ENCODE data around the gene LRIT2. TPM values are rescaled to one million over a fixed set of nuclear protein-coding genes. Genes with fewer than 3 reads are reported as not detected.
"Not testable (repeated sequence)": the region's sequence is repeated elsewhere in the genome, so short reads cannot be mapped to it uniquely, and the experiment has no call there.

The LRIT2 gene
- total RNA-seq, 1 experiment from 2014 or later: not detected

DNA sequence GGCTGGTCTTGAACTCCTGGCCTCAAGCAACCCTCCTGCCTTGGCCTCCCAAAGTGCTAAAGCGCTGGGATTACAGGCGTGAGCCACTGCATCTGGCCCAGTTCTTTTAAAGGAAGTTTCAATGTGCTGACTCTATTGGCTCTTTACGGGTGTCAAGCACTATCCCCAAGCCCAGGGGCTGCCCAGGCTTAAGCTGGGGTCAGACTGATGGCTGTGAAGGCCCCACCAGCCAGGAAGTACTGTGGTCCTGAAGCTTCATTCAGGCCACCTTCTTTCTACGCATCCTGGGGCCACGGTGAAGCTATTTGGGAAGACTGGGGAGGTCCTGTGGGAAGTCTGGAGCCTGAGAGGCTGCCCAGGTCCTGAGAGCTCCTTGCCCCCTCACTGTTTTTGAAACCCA is 43.7 kb downstream of the LRIT2 start:
- H3K27me3 Mint-ChIP-seq (ENCODE audit: low read depth): peaks cover 5% of the 10 kb centered on the region
- TF ChIP-seq, protein P1, sequence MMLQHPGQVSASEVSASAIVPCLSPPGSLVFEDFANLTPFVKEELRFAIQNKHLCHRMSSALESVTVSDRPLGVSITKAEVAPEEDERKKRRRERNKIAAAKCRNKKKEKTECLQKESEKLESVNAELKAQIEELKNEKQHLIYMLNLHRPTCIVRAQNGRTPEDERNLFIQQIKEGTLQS (CRISPR knock-in tag; conservative IDR thresholded peaks at IDR 0.05): no peak
- TF ChIP-seq MAX (CRISPR knock-in tag; IDR thresholded peaks at IDR 0.05): no peak
- TF ChIP-seq TEAD4 (CRISPR knock-in tag; IDR thresholded peaks at IDR 0.05): no peak
- no peak for TF ChIP-seq STAT6 (CRISPR knock-in tag; conservative IDR thresholded peaks at IDR 0.05; ENCODE audit: low read depth)
- no peak for TF ChIP-seq HMGA2 (CRISPR knock-in tag; IDR thresholded peaks at IDR 0.05)
- no peak for TF ChIP-seq ZMAT4 (CRISPR knock-in tag; IDR thresholded peaks at IDR 0.05)
- TF ChIP-seq, protein P2, sequence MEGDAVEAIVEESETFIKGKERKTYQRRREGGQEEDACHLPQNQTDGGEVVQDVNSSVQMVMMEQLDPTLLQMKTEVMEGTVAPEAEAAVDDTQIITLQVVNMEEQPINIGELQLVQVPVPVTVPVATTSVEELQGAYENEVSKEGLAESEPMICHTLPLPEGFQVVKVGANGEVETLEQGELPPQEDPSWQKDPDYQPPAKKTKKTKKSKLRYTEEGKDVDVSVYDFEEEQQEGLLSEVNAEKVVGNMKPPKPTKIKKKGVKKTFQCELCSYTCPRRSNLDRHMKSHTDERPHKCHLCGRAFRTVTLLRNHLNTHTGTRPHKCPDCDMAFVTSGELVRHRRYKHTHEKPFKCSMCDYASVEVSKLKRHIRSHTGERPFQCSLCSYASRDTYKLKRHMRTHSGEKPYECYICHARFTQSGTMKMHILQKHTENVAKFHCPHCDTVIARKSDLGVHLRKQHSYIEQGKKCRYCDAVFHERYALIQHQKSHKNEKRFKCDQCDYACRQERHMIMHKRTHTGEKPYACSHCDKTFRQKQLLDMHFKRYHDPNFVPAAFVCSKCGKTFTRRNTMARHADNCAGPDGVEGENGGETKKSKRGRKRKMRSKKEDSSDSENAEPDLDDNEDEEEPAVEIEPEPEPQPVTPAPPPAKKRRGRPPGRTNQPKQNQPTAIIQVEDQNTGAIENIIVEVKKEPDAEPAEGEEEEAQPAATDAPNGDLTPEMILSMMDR (IDR thresholded peaks at IDR 0.05): no peak
- TF ChIP-seq, protein P3, sequence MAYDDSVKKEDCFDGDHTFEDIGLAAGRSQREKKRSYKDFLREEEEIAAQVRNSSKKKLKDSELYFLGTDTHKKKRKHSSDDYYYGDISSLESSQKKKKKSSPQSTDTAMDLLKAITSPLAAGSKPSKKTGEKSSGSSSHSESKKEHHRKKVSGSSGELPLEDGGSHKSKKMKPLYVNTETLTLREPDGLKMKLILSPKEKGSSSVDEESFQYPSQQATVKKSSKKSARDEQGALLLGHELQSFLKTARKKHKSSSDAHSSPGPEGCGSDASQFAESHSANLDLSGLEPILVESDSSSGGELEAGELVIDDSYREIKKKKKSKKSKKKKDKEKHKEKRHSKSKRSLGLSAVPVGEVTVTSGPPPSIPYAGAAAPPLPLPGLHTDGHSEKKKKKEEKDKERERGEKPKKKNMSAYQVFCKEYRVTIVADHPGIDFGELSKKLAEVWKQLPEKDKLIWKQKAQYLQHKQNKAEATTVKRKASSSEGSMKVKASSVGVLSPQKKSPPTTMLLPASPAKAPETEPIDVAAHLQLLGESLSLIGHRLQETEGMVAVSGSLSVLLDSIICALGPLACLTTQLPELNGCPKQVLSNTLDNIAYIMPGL (CRISPR knock-in tag; IDR thresholded peaks at IDR 0.05): no peak
- no peak overlapping the region for H3K4me3 Mint-ChIP-seq
- CTCF ChIA-PET: interaction anchor here (1.4 kb wide), 1 partner anchor 34 kb away, joined by 4 read pairs; no protein-coding TSS in a partner anchor
- H3K4me1 Mint-ChIP-seq: no peaks in the 10 kb centered on the region
- H3K9me3 Mint-ChIP-seq: peaks cover 16% of the 10 kb centered on the region
- no peak overlapping the region for H3K27ac Mint-ChIP-seq
- POLR2A ChIA-PET: no interaction called here
- ATAC-seq: no peak
- DNase-seq (ENCODE audit: low spot score): no peak
- H3K36me3 Mint-ChIP-seq: peaks cover 10% of the 10 kb centered on the region

DNA sequence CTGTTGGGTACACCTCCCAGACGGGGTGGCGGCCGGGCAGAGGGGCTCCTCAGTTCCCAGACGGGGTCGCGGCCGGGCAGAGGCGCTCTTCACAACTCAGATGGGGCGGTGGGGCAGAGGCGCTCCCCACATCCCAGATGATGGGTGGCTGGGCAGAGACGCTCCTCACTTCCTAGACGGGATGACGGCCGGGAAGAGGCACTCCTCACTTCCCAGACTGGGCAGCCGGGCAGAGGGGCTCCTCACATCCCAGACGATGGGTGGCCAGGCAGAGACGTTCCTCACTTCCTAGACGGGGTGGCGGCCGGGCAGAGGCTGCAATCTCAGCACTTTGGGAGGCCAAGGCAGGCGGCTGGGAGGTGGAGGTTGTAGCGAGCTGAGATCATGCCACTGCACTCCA is 45.0 kb downstream of the LRIT2 start:
- POLR2A ChIA-PET; ATAC-seq; H3K4me3 Mint-ChIP-seq; H3K27me3 Mint-ChIP-seq (ENCODE audit: low read depth); CTCF ChIA-PET; H3K27ac Mint-ChIP-seq; H3K4me1 Mint-ChIP-seq; DNase-seq (ENCODE audit: low spot score): not testable (repeated sequence)
- peaks cover 10% of the 10 kb centered on the region for H3K36me3 Mint-ChIP-seq
- peaks cover 16% of the 10 kb centered on the region for H3K9me3 Mint-ChIP-seq

GRCh38 chr10:84179059-84179710 is 46.2 kb downstream of the LRIT2 start:
- ATAC-seq: peak; percentile 47; the same call in 1 of the 2 replicates
- peaks cover 5% of the 10 kb centered on the region for H3K27me3 Mint-ChIP-seq (ENCODE audit: low read depth)
- H3K4me3 Mint-ChIP-seq: no peak overlapping the region
- H3K9me3 Mint-ChIP-seq: peaks cover 16% of the 10 kb centered on the region
- peaks cover 10% of the 10 kb centered on the region for H3K36me3 Mint-ChIP-seq
- ChIA-PET CTCF (no interaction called here), POLR2A (no interaction called here)
- no peak for DNase-seq (ENCODE audit: low spot score)
- H3K4me1 Mint-ChIP-seq: no peaks in the 10 kb centered on the region
- H3K27ac Mint-ChIP-seq: no peak overlapping the region
- TF ChIP-seq, protein P4, sequence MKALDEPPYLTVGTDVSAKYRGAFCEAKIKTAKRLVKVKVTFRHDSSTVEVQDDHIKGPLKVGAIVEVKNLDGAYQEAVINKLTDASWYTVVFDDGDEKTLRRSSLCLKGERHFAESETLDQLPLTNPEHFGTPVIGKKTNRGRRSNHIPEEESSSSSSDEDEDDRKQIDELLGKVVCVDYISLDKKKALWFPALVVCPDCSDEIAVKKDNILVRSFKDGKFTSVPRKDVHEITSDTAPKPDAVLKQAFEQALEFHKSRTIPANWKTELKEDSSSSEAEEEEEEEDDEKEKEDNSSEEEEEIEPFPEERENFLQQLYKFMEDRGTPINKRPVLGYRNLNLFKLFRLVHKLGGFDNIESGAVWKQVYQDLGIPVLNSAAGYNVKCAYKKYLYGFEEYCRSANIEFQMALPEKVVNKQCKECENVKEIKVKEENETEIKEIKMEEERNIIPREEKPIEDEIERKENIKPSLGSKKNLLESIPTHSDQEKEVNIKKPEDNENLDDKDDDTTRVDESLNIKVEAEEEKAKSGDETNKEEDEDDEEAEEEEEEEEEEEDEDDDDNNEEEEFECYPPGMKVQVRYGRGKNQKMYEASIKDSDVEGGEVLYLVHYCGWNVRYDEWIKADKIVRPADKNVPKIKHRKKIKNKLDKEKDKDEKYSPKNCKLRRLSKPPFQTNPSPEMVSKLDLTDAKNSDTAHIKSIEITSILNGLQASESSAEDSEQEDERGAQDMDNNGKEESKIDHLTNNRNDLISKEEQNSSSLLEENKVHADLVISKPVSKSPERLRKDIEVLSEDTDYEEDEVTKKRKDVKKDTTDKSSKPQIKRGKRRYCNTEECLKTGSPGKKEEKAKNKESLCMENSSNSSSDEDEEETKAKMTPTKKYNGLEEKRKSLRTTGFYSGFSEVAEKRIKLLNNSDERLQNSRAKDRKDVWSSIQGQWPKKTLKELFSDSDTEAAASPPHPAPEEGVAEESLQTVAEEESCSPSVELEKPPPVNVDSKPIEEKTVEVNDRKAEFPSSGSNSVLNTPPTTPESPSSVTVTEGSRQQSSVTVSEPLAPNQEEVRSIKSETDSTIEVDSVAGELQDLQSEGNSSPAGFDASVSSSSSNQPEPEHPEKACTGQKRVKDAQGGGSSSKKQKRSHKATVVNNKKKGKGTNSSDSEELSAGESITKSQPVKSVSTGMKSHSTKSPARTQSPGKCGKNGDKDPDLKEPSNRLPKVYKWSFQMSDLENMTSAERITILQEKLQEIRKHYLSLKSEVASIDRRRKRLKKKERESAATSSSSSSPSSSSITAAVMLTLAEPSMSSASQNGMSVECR (CRISPR knock-in tag; IDR thresholded peaks at IDR 0.05; ENCODE audit: borderline replicate concordance): no peak
- TF ChIP-seq, protein P5, sequence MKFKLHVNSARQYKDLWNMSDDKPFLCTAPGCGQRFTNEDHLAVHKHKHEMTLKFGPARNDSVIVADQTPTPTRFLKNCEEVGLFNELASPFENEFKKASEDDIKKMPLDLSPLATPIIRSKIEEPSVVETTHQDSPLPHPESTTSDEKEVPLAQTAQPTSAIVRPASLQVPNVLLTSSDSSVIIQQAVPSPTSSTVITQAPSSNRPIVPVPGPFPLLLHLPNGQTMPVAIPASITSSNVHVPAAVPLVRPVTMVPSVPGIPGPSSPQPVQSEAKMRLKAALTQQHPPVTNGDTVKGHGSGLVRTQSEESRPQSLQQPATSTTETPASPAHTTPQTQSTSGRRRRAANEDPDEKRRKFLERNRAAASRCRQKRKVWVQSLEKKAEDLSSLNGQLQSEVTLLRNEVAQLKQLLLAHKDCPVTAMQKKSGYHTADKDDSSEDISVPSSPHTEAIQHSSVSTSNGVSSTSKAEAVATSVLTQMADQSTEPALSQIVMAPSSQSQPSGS (CRISPR knock-in tag; IDR thresholded peaks at IDR 0.05; ENCODE audit: borderline replicate concordance, low read depth): no peak
- TF ChIP-seq, protein P6, sequence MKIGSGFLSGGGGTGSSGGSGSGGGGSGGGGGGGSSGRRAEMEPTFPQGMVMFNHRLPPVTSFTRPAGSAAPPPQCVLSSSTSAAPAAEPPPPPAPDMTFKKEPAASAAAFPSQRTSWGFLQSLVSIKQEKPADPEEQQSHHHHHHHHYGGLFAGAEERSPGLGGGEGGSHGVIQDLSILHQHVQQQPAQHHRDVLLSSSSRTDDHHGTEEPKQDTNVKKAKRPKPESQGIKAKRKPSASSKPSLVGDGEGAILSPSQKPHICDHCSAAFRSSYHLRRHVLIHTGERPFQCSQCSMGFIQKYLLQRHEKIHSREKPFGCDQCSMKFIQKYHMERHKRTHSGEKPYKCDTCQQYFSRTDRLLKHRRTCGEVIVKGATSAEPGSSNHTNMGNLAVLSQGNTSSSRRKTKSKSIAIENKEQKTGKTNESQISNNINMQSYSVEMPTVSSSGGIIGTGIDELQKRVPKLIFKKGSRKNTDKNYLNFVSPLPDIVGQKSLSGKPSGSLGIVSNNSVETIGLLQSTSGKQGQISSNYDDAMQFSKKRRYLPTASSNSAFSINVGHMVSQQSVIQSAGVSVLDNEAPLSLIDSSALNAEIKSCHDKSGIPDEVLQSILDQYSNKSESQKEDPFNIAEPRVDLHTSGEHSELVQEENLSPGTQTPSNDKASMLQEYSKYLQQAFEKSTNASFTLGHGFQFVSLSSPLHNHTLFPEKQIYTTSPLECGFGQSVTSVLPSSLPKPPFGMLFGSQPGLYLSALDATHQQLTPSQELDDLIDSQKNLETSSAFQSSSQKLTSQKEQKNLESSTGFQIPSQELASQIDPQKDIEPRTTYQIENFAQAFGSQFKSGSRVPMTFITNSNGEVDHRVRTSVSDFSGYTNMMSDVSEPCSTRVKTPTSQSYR (CRISPR knock-in tag; IDR thresholded peaks at IDR 0.05): no peak
- TF ChIP-seq ELF4 (CRISPR knock-in tag; IDR thresholded peaks at IDR 0.05; ENCODE audit: low read depth): no peak
- TF ChIP-seq RELA (CRISPR knock-in tag; IDR thresholded peaks at IDR 0.05; ENCODE audit: borderline replicate concordance): no peak
